ENCODE results near the gene ELAVL2.

DNA sequence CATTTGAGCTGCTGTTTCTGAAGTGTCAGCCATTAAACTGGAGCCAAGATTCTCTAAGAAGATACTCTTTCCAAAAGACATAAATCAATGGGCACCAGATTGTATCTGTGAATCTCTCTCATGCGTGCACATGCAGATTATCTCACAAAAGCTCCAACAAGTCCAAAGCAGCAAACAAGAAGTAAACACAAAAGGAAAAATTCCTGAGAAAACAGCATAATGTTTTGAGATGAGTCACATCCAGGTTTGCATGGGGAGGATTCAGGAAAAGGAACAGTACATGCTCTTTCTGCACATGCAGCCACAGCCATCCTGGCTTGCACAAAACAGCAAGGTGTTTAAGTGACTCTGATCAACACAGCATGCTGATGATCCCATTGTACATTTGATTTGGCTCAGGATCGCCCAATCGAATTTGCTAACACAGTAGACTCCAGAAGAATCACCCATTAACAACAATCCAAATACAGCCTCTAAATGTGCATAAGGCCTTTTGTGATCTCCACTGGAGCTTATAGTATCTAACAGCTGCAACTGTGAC, 143.1 kb downstream of the ELAVL2 start:
- TF ChIP-seq FOS (IDR thresholded peaks at IDR 0.05; ENCODE audit: borderline replicate concordance, insufficient read depth, low read length) (peak; percentile 50), EZH2 (IDR thresholded peaks at IDR 0.05; ENCODE audit: borderline replicate concordance, low read depth, low read length, severe bottlenecking) (no peak), POLR2AphosphoS5 (IDR thresholded peaks at IDR 0.05; ENCODE audit: insufficient read depth, low read depth, low read length) (no peak), POLR2A (IDR thresholded peaks at IDR 0.05; ENCODE audit: low read depth, low read length) (no peak), GATA2 (IDR thresholded peaks at IDR 0.05; ENCODE audit: insufficient read depth, insufficient read length, low read depth, low read length) (no peak), JUN (IDR thresholded peaks at IDR 0.05; ENCODE audit: borderline replicate concordance, insufficient read depth, insufficient read length, low read depth) (peak; percentile 74), MYC (IDR thresholded peaks at IDR 0.05; ENCODE audit: low read depth, low read length) (no peak)
- TF ChIP-seq, protein P1, sequence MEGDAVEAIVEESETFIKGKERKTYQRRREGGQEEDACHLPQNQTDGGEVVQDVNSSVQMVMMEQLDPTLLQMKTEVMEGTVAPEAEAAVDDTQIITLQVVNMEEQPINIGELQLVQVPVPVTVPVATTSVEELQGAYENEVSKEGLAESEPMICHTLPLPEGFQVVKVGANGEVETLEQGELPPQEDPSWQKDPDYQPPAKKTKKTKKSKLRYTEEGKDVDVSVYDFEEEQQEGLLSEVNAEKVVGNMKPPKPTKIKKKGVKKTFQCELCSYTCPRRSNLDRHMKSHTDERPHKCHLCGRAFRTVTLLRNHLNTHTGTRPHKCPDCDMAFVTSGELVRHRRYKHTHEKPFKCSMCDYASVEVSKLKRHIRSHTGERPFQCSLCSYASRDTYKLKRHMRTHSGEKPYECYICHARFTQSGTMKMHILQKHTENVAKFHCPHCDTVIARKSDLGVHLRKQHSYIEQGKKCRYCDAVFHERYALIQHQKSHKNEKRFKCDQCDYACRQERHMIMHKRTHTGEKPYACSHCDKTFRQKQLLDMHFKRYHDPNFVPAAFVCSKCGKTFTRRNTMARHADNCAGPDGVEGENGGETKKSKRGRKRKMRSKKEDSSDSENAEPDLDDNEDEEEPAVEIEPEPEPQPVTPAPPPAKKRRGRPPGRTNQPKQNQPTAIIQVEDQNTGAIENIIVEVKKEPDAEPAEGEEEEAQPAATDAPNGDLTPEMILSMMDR (IDR thresholded peaks at IDR 0.05; ENCODE audit: extremely low read depth in 1 of 2, insufficient read depth in 1 of 2, low read depth in 1 of 2, low read length in 2 of 2) = no peak
- TF ChIP-seq, protein P2, sequence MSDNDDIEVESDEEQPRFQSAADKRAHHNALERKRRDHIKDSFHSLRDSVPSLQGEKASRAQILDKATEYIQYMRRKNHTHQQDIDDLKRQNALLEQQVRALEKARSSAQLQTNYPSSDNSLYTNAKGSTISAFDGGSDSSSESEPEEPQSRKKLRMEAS (IDR thresholded peaks at IDR 0.05; ENCODE audit: insufficient read depth, insufficient read length) = no peak

All from endothelial cell of umbilical vein (primary cell).